Measurements from ENCODE around the gene TMEM223. TPM values are rescaled to one million over a fixed set of nuclear protein-coding genes. Genes with fewer than 3 reads are reported as not detected.

Gene TMEM223
- total RNA-seq, 1 donor from 2014 or later = 13.0 TPM

- intact Hi-C loops (cut with micrococcal nuclease) = no loop called here
- no peak for DNase-seq
- no peak for TF ChIP-seq CTCF (IDR thresholded peaks at IDR 0.05)
- POLR2A ChIA-PET = interaction anchor here (0.7 kb wide), 1 partner anchor 192 kb away, joined by 8 read pairs; the partner anchor contains the start of gene TUT1
- Mint-ChIP-seq H3K27ac (no peak overlapping the region), H3K4me1 (peaks cover 11% of the 10 kb centered on the region), H3K9me3 (no peaks in the 10 kb centered on the region), H3K4me3 (no peak overlapping the region), H3K27me3 (no peaks in the 10 kb centered on the region), H3K36me3 (ENCODE audit: low read depth) (peaks cover 45% of the 10 kb centered on the region)
- CTCF ChIA-PET = no interaction called here
- ATAC-seq (ENCODE audit: low read depth) = no peak
Measured at GRCh38 chr11:62782753-62783152, 9.1 kb downstream of the TMEM223 start.

GRCh38 chr11:62778441-62778840 lies 13.4 kb downstream of the TMEM223 start:
- H3K27me3 Mint-ChIP-seq = no peaks in the 10 kb centered on the region
- intact Hi-C loops (cut with micrococcal nuclease) = no loop called here
- H3K36me3 Mint-ChIP-seq (ENCODE audit: low read depth) = peaks cover 57% of the 10 kb centered on the region
- H3K4me1 Mint-ChIP-seq = peaks cover 3% of the 10 kb centered on the region
- H3K4me3 Mint-ChIP-seq = no peak overlapping the region
- ChIA-PET CTCF (no interaction called here), POLR2A (interaction anchor here (0.6 to 0.8 kb wide), 3 partner anchors 13 to 40 kb away, joined by 3 to 5 read pairs (median 3); partner anchors contain the start of gene ZBTB3)
- DNase-seq (no peak), ATAC-seq (ENCODE audit: low read depth) (no peak)
- no peaks in the 10 kb centered on the region for H3K9me3 Mint-ChIP-seq
- H3K27ac Mint-ChIP-seq = no peak overlapping the region
- no peak for TF ChIP-seq CTCF (IDR thresholded peaks at IDR 0.05)

- TF ChIP-seq CTCF (IDR thresholded peaks at IDR 0.05) = no peak
- H3K27ac Mint-ChIP-seq = no peak overlapping the region
- ChIA-PET POLR2A (interaction anchor here (1.5 to 3.9 kb wide), 3 partner anchors 9 to 63 kb away, joined by 6 to 21 read pairs (median 19); partner anchors contain the start of genes WDR74 and ZBTB3), CTCF (no interaction called here)
- DNase-seq = no peak
- no peaks in the 10 kb centered on the region for H3K27me3 Mint-ChIP-seq
- peaks cover 48% of the 10 kb centered on the region for H3K36me3 Mint-ChIP-seq (ENCODE audit: low read depth)
- no peaks in the 10 kb centered on the region for H3K9me3 Mint-ChIP-seq
- ATAC-seq (ENCODE audit: low read depth) = no peak
- no peak overlapping the region for H3K4me3 Mint-ChIP-seq
- intact Hi-C loops (cut with micrococcal nuclease) = no loop called here
- H3K4me1 Mint-ChIP-seq = peaks cover 3% of the 10 kb centered on the region
Measured at GRCh38 chr11:62777389-62777788, 14.4 kb downstream of the TMEM223 start.

- no peak overlapping the region for H3K27ac Mint-ChIP-seq
- POLR2A ChIA-PET = interaction anchor here (0.6 to 3.9 kb wide), 7 partner anchors 10 to 80 kb away, joined by 3 to 21 read pairs (median 11); partner anchors contain the start of genes HNRNPUL2, POLR2G, TTC9C and WDR74
- intact Hi-C loops (cut with micrococcal nuclease) = no loop called here
- peaks cover 16% of the 10 kb centered on the region for H3K4me1 Mint-ChIP-seq
- ATAC-seq (ENCODE audit: low read depth) (no peak), DNase-seq (no peak)
- CTCF ChIA-PET = interaction anchor here (7.5 kb wide), 1 partner anchor 11 kb away, joined by 45 read pairs; the partner anchor contains the start of gene TMEM179B
- no peaks in the 10 kb centered on the region for H3K9me3 Mint-ChIP-seq
- H3K27me3 Mint-ChIP-seq = no peaks in the 10 kb centered on the region
- TF ChIP-seq CTCF (IDR thresholded peaks at IDR 0.05) = no peak
- H3K4me3 Mint-ChIP-seq = no peak overlapping the region
- H3K36me3 Mint-ChIP-seq (ENCODE audit: low read depth) = peaks cover 50% of the 10 kb centered on the region
Measured at GRCh38 chr11:62775646-62776045, 16.2 kb downstream of the TMEM223 start.

- intact Hi-C loops (cut with micrococcal nuclease) = no loop called here
- no peak for TF ChIP-seq CTCF (IDR thresholded peaks at IDR 0.05)
- ATAC-seq (ENCODE audit: low read depth) (no peak), DNase-seq (no peak)
- H3K36me3 Mint-ChIP-seq (ENCODE audit: low read depth) = peaks cover 45% of the 10 kb centered on the region
- no peaks in the 10 kb centered on the region for H3K27me3 Mint-ChIP-seq
- H3K9me3 Mint-ChIP-seq = no peaks in the 10 kb centered on the region
- no peak overlapping the region for H3K27ac Mint-ChIP-seq
- H3K4me3 Mint-ChIP-seq = no peak overlapping the region
- peaks cover 28% of the 10 kb centered on the region for H3K4me1 Mint-ChIP-seq
- ChIA-PET CTCF (interaction anchor here (0.5 to 7.5 kb wide), 2 partner anchors 12 to 93 kb away, joined by 3 to 45 read pairs; partner anchors contain the start of gene TMEM179B), POLR2A (interaction anchor here (1.1 to 3.9 kb wide), 6 partner anchors 11 to 81 kb away, joined by 3 to 21 read pairs (median 12); partner anchors contain the start of genes HNRNPUL2, POLR2G, TTC9C and WDR74)
Measured at GRCh38 chr11:62774407-62774806, 17.4 kb downstream of the TMEM223 start.

Data from activated B cell treated with CpG ODN at 0.5 μM for 24 hours (primary cell).